Heart right ventricle (tissue), 16 donors: Measurements from ENCODE around the gene YIPF3. TPM values are rescaled to one million over a fixed set of nuclear protein-coding genes. Genes with fewer than 3 reads are reported as not detected.

ENCODE experiments used
- ATAC-seq, 8 donors: fragments of 200-7000 bp; cut with Tn5 transposase; one replicate each; pipeline ENCODE4 v1.9.1; 2020; ENCODE audit warnings: mild to moderate bottlenecking in 8 of 8, moderate library complexity in 8 of 8, moderate number of reproducible peaks in 1 of 8
- DNase-seq, 2 donors: peaks; one replicate each; pipeline ENCODE4 v3.0.0-alpha.2; 2020
- H3K27ac ChIP-seq, 10 donors: fragments of 200-600 bp; sonication (generic) in 2 of 10; one replicate each; pipeline versions ENCODE4 v1.5.0 to v1.8.0; 2020 to 2022; ENCODE audit warnings: mild to moderate bottlenecking in 3 of 10
- H3K27me3 ChIP-seq, 7 donors: fragments of 200-600 bp; one replicate each; pipeline ENCODE4 v1.8.0; 2021 to 2022; ENCODE audit warnings: mild to moderate bottlenecking in 2 of 7
- H3K36me3 ChIP-seq, 9 donors: fragments of 200-600 bp; sonication (generic) in 1 of 9; one replicate each; pipeline versions ENCODE4 v1.5.0 to v1.8.0; 2020 to 2022; ENCODE audit warnings: mild to moderate bottlenecking in 2 of 9
- H3K4me1 ChIP-seq, 9 donors: fragments of 200-600 bp; sonication (generic) in 1 of 9; one replicate each; pipeline versions ENCODE4 v1.5.0 to v1.8.0; 2020 to 2022; ENCODE audit warnings: mild to moderate bottlenecking in 4 of 9
- H3K4me3 ChIP-seq, 10 donors: fragments of 200-600 bp; sonication (generic) in 2 of 10; one replicate each; pipeline versions ENCODE4 v1.5.0 to v1.8.0; 2020 to 2022; ENCODE audit warnings: mild to moderate bottlenecking in 7 of 10, moderate library complexity in 2 of 10
- H3K9me3 ChIP-seq, 11 donors: fragments of 200-600 bp in 10 of 11; sonication (generic) in 2 of 11; one replicate each; pipeline versions ENCODE4 v1.5.0 to v1.8.0; 2013 to 2022; ENCODE audit warnings: mild to moderate bottlenecking in 2 of 11, control low read depth in 1 of 11, moderate library complexity in 1 of 11
- CTCF ChIP-seq, 9 donors: fragments of 200-600 bp; sonication (generic) in 2 of 9; IDR thresholded peaks; one replicate each; pipeline versions ENCODE4 v1.5.0 to v1.8.0; 2021 to 2022; ENCODE audit warnings: antibody characterized with exemption in 9 of 9, mild to moderate bottlenecking in 5 of 9, moderate library complexity in 1 of 9
- WGBS, 2 donors: extraction: QIAGEN DNeasy Blood & Tissue Kit; methylation state at CpG; one replicate each; pipeline ENCODE4 v1.1.7; 2013; ENCODE audit warnings: inconsistent platforms in 1 of 2; 5-methylcytosine and 5-hydroxymethylcytosine counted together
- intact Hi-C, 10 donors: fragments of 100-400 bp; cut with DNase I; formaldehyde crosslinking; loops; one replicate each; pipeline versions ENCODE4 v1.11.1 to v1.14.2; 2022
- polyA plus RNA-seq, 2 donors: library from polyadenylated mRNA; stranded (reverse); fragments of 200-250 nt; gene quantifications; one replicate each; pipeline ENCODE4 v1.2.3, GENCODE V29; 2013
- total RNA-seq, 10 donors: library from RNA; stranded (reverse); fragmentation: NEBNext Ultra II Directional in 3 of 10; extraction: Animal tissue kit (Norgen Biotek cat#: 25700) in 3 of 10; gene quantifications; one replicate each; pipeline versions ENCODE4 v1.2.1 to v1.2.4, GENCODE V29; 2021 to 2023
- donor health status: Arrhythmogenic right ventricular cardiomyopathy.
- donor health status: ischemic (EF 13 %, LVEDD 7.1; RV severe dilation, severe dysfunction).
- donor health status: healthy with polysubstance abuse.
- donor health status: DM: no; HTN: yes; CAD: no.
- donor health status: DM: no; HTN: no; CAD: no.
- donor health status: ischemic (EF 25% LVEDD 6.9; RV normal size, moderate dysfunction).
- donor health status: ischemic (EF 25% LVEDD 5.7; RV mildly dilated, moderate dysfunction).
- donor health status: healthy.
- donor health status: DM: yes; HTN: yes; CAD: no.
- donor health status: Ischemic cardiomyopathy.
- donor health status: ischemic (EF 35%, LVEDD 5.7; RV mildly dilated, moderate dysfunction).
- donor health status: nonischemic (EF 11% LVEDD 7.7; RV severe dilation, severe dysfunction).
- donor health status: DM: yes; HTN: yes; CAD: no.
- donor health status: PGD.
- donor health status: ischemic (EF 29% LVEDD 5.4; RV normal size, mild dysfunction).
- donor health status: nonischemic (EF 23%, LVEDD 6.1; RV moderate dilation, normal function).

Gene YIPF3
- total and polyA plus RNA-seq, 12 donors = 50.3 to 115 (median 69.0) TPM

DNA sequence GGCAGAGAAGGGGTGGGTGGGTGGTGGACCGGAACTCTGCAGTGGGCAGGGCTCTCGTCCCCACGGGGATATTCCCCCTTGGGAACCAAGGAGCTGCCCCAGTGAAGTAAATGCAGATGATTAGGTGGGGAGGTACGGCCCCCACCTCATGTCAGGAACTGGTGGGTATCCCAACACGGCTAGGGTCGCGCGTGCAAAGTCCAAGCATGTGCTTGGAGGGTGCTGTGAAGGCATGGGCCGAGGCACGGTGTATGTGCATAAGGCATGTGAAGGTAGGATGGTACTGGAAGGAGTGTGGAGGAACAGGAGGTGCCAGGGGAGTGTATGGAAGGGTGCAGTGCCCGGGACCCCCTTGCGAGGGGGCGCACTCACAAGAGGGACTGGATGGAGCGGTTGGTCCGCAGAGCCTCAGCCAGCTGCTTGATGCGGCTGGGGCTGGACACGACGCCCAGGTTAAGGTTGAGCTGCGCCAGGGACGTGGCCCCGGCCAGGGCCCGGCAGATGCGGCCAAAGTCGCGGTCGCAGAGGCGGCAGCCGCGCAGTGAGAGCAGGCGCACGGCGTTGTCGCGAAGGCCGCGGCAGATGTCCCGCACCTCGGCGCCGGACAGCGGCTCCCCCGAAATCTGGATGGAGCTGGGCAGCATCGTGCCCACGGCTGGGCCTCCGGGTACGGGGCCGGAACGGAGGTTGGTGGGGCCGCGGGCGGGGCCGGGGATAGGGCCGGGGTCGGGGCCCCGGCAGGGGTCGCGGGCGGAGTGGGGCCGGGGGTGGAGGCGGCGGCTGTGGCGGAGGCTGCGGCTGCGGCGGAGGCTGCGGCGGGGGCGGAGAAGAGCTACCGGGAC lies 7.4 kb downstream of the YIPF3 start:
- ATAC-seq (peak in 1 of 8 donors; percentile 0), DNase-seq (no peak)
- Histone ChIP-seq H3K27me3 (peaks cover 0 to 27% (median 0%) of the 10 kb centered on the region in 7 donors), H3K27ac (peak overlapping the region in 8 of 10 donors; percentile 61 to 79 (median 70)), H3K4me3 (peak overlapping the region; percentile 12 to 93 (median 70)), H3K4me1 (peaks cover 17 to 71% (median 56%) of the 10 kb centered on the region in 9 donors), H3K9me3 (no peaks in the 10 kb centered on the region), H3K36me3 (peaks cover 0 to 56% (median 34%) of the 10 kb centered on the region in 9 donors)
- no peak for TF ChIP-seq CTCF (IDR thresholded peaks at IDR 0.05)
- intact Hi-C loops = loop anchor here in 8 of 10 donors (5.0 to 10.0 kb wide), 7 partner anchors 42 to 325 kb away; partner anchors contain the start of gene CUL9 (in 1 of the 8)
- WGBS, 2 donors = 7 to 10% methylated on average over 56 to 69 of the region's 69 CpGs

DNA sequence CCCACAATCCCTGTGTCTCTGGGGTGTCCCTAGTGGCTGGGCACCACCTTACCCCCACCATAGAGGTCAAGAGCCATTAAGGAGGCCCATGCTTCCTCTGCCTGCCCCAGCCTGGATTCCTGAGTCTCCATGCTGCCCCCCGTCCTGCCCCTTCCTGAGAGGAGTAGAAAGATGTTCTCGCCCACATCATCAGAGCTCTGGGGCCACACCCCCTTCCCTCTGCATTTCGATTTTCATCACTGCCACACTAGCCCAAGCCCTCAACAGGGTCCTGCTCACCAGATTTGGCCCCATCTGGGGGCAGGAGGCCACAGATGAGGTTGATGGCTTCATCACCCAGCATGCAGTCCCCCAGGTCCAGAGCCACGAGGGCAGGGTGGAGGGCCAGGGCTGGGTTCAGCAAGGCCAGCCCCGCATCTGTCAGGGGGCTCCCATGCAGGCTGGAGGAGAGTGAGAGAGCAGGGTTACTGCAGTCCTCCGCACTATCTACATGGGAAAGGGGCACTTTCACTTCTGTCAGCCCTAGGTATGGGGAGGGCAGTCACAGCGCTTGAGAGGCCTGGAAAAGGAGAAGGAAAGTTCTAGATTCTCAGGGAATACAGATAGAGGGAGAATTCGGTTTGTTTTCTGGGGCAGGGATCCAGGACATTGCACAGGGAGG lies 8.1 kb downstream of the YIPF3 start:
- TF ChIP-seq CTCF (IDR thresholded peaks at IDR 0.05) = no peak
- H3K4me1 ChIP-seq = peaks cover 17 to 63% (median 51%) of the 10 kb centered on the region in 9 donors
- no peak overlapping the region for H3K27ac ChIP-seq
- ATAC-seq (no peak), DNase-seq (no peak)
- 69 to 79% methylated on average over 8 of the region's 8 CpGs for WGBS, 2 donors
- intact Hi-C loops = loop anchor here in 8 of 10 donors (5.0 to 10.0 kb wide), 7 partner anchors 41 to 324 kb away; partner anchors contain the start of gene CUL9 (in 1 of the 8)
- peaks cover 0 to 56% (median 28%) of the 10 kb centered on the region in 9 donors for H3K36me3 ChIP-seq
- peaks cover 0 to 27% (median 0%) of the 10 kb centered on the region in 7 donors for H3K27me3 ChIP-seq
- no peaks in the 10 kb centered on the region for H3K9me3 ChIP-seq
- peak overlapping the region in 2 of 10 donors; percentile 75 to 93 for H3K4me3 ChIP-seq

DNA sequence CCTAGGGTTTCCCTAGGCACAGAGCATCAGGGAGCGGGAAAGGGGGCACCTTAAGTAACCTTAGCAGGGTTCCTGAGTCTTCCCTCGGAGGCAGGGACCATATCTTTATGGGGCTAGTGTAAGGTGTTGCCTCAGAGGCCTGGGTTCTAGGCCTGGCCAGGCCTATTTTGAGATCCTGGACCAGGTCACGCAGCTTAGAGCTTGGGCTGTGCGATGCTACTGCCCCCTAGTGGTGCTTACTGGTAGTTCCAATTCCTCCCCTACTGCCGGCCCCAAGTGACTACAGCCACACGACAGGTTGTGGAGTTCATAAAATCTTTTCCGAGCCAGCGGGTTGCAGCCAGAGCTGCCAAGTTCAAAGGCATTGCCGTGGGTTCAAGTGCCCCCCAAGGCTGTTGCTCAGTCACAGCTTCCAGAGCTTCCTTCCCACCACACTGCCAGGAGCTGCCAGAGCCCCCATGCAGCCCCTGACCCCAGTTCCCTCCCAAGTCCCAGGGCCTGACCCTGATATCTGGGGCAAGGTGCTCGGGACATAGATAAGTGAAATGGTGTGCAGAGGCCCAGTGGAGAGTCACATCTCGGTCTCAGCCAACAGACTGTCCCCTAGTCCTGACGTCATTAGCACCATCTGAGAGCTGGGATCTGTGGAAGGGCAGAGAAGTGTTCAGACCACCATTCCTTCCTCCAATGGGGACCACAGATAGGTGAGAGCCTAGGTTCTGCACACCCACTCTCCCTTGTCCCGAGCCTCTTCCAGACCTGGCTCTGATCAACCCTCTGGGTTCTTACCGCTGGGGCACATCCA lies 9.9 kb downstream of the YIPF3 start:
- intact Hi-C loops = loop anchor here in 9 of 10 donors (1.0 to 10.0 kb wide), 11 partner anchors 40 to 322 kb away; partner anchors contain the start of genes DLK2 (in 3 of the 9) and CUL9 (in 1 of the 9)
- H3K9me3 ChIP-seq = no peaks in the 10 kb centered on the region
- DNase-seq (peak; percentile 58 to 81), ATAC-seq (peak; percentile 6 to 72 (median 52))
- WGBS, 2 donors = 25 to 27% methylated on average over 14 of the region's 14 CpGs
- H3K27ac ChIP-seq = peak overlapping the region in 2 of 10 donors; percentile 21 to 23
- H3K4me3 ChIP-seq = no peak overlapping the region
- TF ChIP-seq CTCF (IDR thresholded peaks at IDR 0.05) = peak; percentile 90 to 99 (median 96)
- H3K4me1 ChIP-seq = peaks cover 7 to 62% (median 42%) of the 10 kb centered on the region in 9 donors
- H3K27me3 ChIP-seq = peaks cover 0 to 27% (median 0%) of the 10 kb centered on the region in 7 donors
- peaks cover 0 to 56% (median 27%) of the 10 kb centered on the region in 9 donors for H3K36me3 ChIP-seq
